ENCODE data around the gene FBXW8. TPM values are rescaled to one million over a fixed set of nuclear protein-coding genes. Genes with fewer than 3 reads are reported as not detected.

The FBXW8 gene
- total RNA-seq, 1 experiment from 2014 or later, result 15.3 TPM

- H4K91ac ChIP-seq (ENCODE audit: insufficient read length, low read depth, low read length), result no peak overlapping the region
- no peak overlapping the region for H4K8ac ChIP-seq (replicated peaks; ENCODE audit: insufficient read length, low read depth, low read length)
- H3K4me1 ChIP-seq (ENCODE audit: insufficient read depth, low read length), result no peaks in the 10 kb centered on the region
- H3T11ph ChIP-seq (ENCODE audit: low read length), result no peak overlapping the region
- DNase-seq, result no peak
- H4K5ac ChIP-seq (ENCODE audit: insufficient read length, low read depth, low read length), result no peak overlapping the region
- no peaks in the 10 kb centered on the region for H3K9me3 ChIP-seq (ENCODE audit: control insufficient read depth, low read depth, low read length)
- no peak overlapping the region for H3K9ac ChIP-seq (ENCODE audit: extremely low read depth, insufficient read length, low read length)
- no peak overlapping the region for H2AK5ac ChIP-seq (ENCODE audit: insufficient read length, low read length)
- no peak overlapping the region for H2BK20ac ChIP-seq (ENCODE audit: low read depth, low read length, poor library complexity, severe bottlenecking)
- no peak overlapping the region for H3K4me3 Mint-ChIP-seq
- H3K79me1 ChIP-seq (ENCODE audit: insufficient read depth, low read depth, low read length, poor library complexity, severe bottlenecking), result no peaks in the 10 kb centered on the region
- H3K9me3 Mint-ChIP-seq, result no peaks in the 10 kb centered on the region
- H3K79me2 ChIP-seq (ENCODE audit: insufficient read depth, low read length), result no peaks in the 10 kb centered on the region
- H3K27me3 ChIP-seq (ENCODE audit: insufficient read depth, low read length), result no peaks in the 10 kb centered on the region
- H3K4me2 ChIP-seq (ENCODE audit: insufficient read depth, insufficient read length, low read length), result no peak overlapping the region
- no peak overlapping the region for H3K27ac Mint-ChIP-seq
- H3K36me3 Mint-ChIP-seq (ENCODE audit: insufficient read depth in 1 of 3, low read depth in 3 of 3), result no peaks in the 10 kb centered on the region
- no peak overlapping the region for H3K14ac ChIP-seq (ENCODE audit: insufficient read depth, low read length)
- no CpG with 5 or more reads among the region's 6 CpGs for WGBS (ENCODE audit: extremely low coverage, insufficient read length, low lambda C conversion rate)
- H2AFZ ChIP-seq (ENCODE audit: low read length), result no peak overlapping the region
- H3K18ac ChIP-seq (ENCODE audit: insufficient read length, low read depth, low read length), result no peak overlapping the region
- H3K23me2 ChIP-seq (ENCODE audit: insufficient read length, low read depth, low read length, poor library complexity, severe bottlenecking), result peaks cover 3% of the 10 kb centered on the region
- TF ChIP-seq, protein P1, sequence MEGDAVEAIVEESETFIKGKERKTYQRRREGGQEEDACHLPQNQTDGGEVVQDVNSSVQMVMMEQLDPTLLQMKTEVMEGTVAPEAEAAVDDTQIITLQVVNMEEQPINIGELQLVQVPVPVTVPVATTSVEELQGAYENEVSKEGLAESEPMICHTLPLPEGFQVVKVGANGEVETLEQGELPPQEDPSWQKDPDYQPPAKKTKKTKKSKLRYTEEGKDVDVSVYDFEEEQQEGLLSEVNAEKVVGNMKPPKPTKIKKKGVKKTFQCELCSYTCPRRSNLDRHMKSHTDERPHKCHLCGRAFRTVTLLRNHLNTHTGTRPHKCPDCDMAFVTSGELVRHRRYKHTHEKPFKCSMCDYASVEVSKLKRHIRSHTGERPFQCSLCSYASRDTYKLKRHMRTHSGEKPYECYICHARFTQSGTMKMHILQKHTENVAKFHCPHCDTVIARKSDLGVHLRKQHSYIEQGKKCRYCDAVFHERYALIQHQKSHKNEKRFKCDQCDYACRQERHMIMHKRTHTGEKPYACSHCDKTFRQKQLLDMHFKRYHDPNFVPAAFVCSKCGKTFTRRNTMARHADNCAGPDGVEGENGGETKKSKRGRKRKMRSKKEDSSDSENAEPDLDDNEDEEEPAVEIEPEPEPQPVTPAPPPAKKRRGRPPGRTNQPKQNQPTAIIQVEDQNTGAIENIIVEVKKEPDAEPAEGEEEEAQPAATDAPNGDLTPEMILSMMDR (conservative IDR thresholded peaks at IDR 0.05), result no peak
- peaks cover 18 to 42% of the 10 kb centered on the region in 2 experiments for H3K4me1 Mint-ChIP-seq
- no peak overlapping the region for H2BK120ac ChIP-seq (ENCODE audit: low read depth, low read length, poor library complexity, severe bottlenecking)
- no peaks in the 10 kb centered on the region for H4K20me1 ChIP-seq (ENCODE audit: control insufficient read depth, insufficient read depth, insufficient read length)
- no peak overlapping the region for H2BK12ac ChIP-seq (ENCODE audit: insufficient read length, low read depth, low read length)
- no peak overlapping the region for H3K4ac ChIP-seq (ENCODE audit: low read depth, low read length)
- H2BK15ac ChIP-seq (ENCODE audit: low read depth, low read length), result no peak overlapping the region
- no peaks in the 10 kb centered on the region; the same call in 1 of the 2 replicates for H3K27me3 Mint-ChIP-seq (ENCODE audit: low read depth)
- H2BK5ac ChIP-seq (ENCODE audit: insufficient read length, low read length), result no peak overlapping the region
- H3K27ac ChIP-seq (ENCODE audit: insufficient read length, low read depth, low read length), result no peak overlapping the region
- H3K56ac ChIP-seq (ENCODE audit: insufficient read length, low read depth, low read length), result no peak overlapping the region
- no peak overlapping the region for H3K23ac ChIP-seq (ENCODE audit: insufficient read length, low read depth, low read length)
Measured at GRCh38 chr12:117042862-117043261, 132.1 kb downstream of the FBXW8 start.
